ENCODE measurements around the gene PTPN23.

DNA sequence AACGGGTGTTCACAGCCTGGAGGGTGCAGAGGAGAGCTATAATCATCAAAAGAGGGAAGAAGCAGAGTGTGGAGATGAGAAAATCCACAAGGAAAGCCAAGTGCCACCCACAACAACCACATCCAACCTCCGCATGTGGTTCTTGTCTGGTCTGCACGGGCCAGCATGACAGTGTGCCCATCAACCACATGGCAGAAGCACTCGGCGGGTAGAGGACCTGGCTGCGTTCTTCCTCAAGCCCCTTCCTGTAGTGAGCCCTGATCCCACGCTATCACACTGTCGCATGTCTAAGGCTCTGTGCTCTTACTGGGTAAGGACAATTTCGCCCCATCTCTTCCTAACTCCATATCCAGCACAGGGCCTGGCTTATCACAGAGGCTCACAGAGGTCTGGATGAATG lies 41.9 kb downstream of the PTPN23 start:
- TF ChIP-seq TCF4 (CRISPR knock-in tag; IDR thresholded peaks at IDR 0.05; ENCODE audit: borderline replicate concordance) (no peak), ARNTL (CRISPR knock-in tag; IDR thresholded peaks at IDR 0.05; ENCODE audit: borderline replicate concordance, low read depth) (no peak), BACH2 (CRISPR knock-in tag; IDR thresholded peaks at IDR 0.05; ENCODE audit: borderline replicate concordance) (no peak)
- TF ChIP-seq, protein P1, sequence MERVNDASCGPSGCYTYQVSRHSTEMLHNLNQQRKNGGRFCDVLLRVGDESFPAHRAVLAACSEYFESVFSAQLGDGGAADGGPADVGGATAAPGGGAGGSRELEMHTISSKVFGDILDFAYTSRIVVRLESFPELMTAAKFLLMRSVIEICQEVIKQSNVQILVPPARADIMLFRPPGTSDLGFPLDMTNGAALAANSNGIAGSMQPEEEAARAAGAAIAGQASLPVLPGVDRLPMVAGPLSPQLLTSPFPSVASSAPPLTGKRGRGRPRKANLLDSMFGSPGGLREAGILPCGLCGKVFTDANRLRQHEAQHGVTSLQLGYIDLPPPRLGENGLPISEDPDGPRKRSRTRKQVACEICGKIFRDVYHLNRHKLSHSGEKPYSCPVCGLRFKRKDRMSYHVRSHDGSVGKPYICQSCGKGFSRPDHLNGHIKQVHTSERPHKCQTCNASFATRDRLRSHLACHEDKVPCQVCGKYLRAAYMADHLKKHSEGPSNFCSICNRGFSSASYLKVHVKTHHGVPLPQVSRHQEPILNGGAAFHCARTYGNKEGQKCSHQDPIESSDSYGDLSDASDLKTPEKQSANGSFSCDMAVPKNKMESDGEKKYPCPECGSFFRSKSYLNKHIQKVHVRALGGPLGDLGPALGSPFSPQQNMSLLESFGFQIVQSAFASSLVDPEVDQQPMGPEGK (CRISPR knock-in tag; IDR thresholded peaks at IDR 0.05; ENCODE audit: borderline replicate concordance): no peak
